H1 (cell line): ENCODE results near the gene GRB14.

Experiments used
- EP300 ChIP-seq, 2 experiments: IDR thresholded peaks; 1 replicate in 1 of 2; 2 replicates in 1 of 2; pipeline ENCODE4 v1.6.1; 2011 to 2012; ENCODE audit warnings: low read depth in 2 of 2, low read length in 2 of 2, mild to moderate bottlenecking in 2 of 2, borderline replicate concordance in 1 of 2, inconsistent platforms in 1 of 2, moderate library complexity in 1 of 2
- SRF ChIP-seq: IDR thresholded peaks from 2 replicates; pipeline ENCODE4 v1.6.1; 2011; ENCODE audit warnings: mild to moderate bottlenecking, low read depth, low read length, moderate library complexity
- TF ChIP-seq, protein P1 (sequence below), 3 experiments: IDR thresholded peaks; 1 replicate in 2 of 3; 2 replicates in 1 of 3; pipeline versions ENCODE4 v1.5.1 to v1.6.1; 2011; ENCODE audit warnings: low read length in 3 of 3, mild to moderate bottlenecking in 3 of 3, inconsistent platforms in 2 of 3, low read depth in 1 of 3, moderate library complexity in 1 of 3; ENCODE audit not compliant: insufficient read depth in 1 of 3; ENCODE audit errors: control extremely low read depth in 1 of 3

DNA sequence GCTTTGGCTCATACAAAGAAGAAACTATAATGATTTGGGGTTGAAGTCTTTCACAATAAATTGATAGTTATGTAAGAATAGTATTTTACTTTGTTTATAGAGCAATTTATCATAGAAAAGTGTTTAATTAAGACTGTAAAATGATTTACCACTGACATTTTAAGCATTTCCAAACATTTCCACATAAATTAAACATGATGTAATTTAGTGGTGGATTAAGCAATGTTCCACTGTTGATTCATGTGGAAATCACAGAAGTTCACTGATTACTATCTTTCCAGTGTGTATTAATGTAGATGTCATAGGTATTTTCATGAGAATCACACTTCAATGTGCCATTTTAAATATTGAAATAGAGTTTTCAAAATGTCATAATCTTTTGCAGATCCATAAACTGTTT lies 40.1 kb upstream of the GRB14 start:
- no peak for TF ChIP-seq SRF
- TF ChIP-seq, protein P1, sequence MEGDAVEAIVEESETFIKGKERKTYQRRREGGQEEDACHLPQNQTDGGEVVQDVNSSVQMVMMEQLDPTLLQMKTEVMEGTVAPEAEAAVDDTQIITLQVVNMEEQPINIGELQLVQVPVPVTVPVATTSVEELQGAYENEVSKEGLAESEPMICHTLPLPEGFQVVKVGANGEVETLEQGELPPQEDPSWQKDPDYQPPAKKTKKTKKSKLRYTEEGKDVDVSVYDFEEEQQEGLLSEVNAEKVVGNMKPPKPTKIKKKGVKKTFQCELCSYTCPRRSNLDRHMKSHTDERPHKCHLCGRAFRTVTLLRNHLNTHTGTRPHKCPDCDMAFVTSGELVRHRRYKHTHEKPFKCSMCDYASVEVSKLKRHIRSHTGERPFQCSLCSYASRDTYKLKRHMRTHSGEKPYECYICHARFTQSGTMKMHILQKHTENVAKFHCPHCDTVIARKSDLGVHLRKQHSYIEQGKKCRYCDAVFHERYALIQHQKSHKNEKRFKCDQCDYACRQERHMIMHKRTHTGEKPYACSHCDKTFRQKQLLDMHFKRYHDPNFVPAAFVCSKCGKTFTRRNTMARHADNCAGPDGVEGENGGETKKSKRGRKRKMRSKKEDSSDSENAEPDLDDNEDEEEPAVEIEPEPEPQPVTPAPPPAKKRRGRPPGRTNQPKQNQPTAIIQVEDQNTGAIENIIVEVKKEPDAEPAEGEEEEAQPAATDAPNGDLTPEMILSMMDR (IDR thresholded peaks at IDR 0.05; ENCODE audit: control extremely low read depth in 1 of 3, insufficient read depth in 1 of 3, low read depth in 1 of 3, low read length in 3 of 3): no peak
- no peak for TF ChIP-seq EP300 (IDR thresholded peaks at IDR 0.05; ENCODE audit: borderline replicate concordance in 1 of 2, low read depth in 2 of 2, low read length in 2 of 2)
